D721Med (cell line): ENCODE results near the gene LEMD2.

Experiments used
- DNase-seq: peaks from one replicate; pipeline ENCODE4 v3.0.0; 2011; ENCODE audit warnings: low spot score; ENCODE audit not compliant: insufficient read length
- FAIRE-seq: peaks from 2 replicates; lab custom pipeline; 2011; peaks lifted over from hg19 to GRCh38; lab: Jason Lieb, UNC
- CTCF ChIP-seq: IDR thresholded peaks from 2 replicates; pipeline ENCODE4 v1.5.1; 2012; ENCODE audit warnings: mild to moderate bottlenecking, control low read depth; ENCODE audit not compliant: insufficient read depth; ENCODE audit errors: missing control alignments

The LEMD2 gene

GRCh38 chr6:33755070-33755869, 33.7 kb downstream of the LEMD2 start:
- DNase-seq: no peak

DNA sequence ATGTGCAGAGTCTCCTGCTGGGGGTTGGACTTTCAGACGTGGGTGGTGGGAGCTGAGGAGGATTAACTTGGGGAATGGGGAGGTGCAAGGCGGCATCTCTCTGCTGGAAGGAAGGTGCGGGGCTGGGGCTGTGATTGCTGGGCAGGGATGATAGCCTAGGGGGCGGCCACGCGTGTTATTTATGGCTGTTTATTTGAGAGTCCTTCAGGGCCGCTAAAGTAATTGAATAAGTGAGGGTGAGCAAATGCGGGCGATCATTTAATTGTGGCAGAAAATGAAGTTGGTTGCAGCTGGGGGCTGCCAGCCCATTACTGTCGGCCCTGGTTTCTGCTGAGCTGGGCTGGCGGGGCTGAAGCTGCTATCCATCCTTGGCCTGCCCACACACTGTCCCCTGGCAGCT, 34.7 kb downstream of the LEMD2 start:
- FAIRE-seq: no peak
- DNase-seq: no peak
- TF ChIP-seq CTCF: no peak

More at GRCh38 chr6:33755070-33755869, 33.7 kb downstream of the LEMD2 start:
- no peak for TF ChIP-seq CTCF
- FAIRE-seq: no peak

- TF ChIP-seq CTCF: no peak
- FAIRE-seq: no peak
- no peak for DNase-seq
Observed at GRCh38 chr6:33752646-33753015, 36.3 kb downstream of the LEMD2 start.

- FAIRE-seq: no peak
Observed at GRCh38 chr6:33751771-33752645, 36.9 kb downstream of the LEMD2 start.

DNA sequence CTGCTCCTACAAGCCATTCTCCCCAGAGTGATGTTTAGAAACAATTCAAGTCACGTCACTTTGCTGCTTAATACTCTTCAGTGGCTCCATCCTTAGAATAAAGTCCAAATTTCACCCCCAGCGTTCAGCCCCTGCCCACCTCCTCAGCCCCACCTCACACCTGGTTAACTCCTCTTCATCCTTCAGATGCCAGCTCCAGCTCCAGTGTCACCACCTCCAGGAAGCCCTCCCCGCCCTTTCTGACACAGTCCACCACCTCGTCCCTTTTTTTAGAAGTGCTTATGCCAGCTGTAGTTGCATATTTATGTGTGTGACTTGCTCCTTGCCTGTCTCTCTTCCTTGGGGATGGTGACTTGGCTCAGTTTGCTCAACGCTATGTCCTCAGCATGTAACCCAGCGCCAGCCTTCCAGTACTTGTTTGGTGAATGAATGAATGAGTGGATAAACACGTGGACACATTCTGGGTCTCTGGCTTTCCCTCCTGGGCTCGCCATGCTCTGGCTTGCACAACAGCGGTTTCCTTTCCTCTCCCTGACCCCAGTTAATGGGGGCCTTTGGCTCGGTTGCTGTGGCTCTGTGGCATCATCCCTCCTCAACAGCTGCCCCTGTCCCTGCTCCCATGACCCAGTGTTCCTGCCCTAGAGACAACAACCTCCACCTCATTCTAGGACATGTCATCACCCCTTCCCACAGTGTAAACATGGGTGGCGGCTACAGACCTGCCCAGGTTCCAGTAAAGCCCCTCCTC, 38.5 kb downstream of the LEMD2 start:
- no peak for DNase-seq
- FAIRE-seq: no peak
- TF ChIP-seq CTCF: no peak

More at GRCh38 chr6:33751771-33752645, 36.9 kb downstream of the LEMD2 start:
- no peak for TF ChIP-seq CTCF
- DNase-seq: no peak

GRCh38 chr6:33749401-33749800, 39.5 kb downstream of the LEMD2 start:
- no peak for TF ChIP-seq CTCF
- DNase-seq (no peak), FAIRE-seq (no peak)
